HAP-1 (cell line): ENCODE results near the gene ADAM8.

Experiments used
- DNase-seq, 2 experiments: peaks; one replicate each; pipeline ENCODE4 v3.0.0-alpha.2; 2016 to 2020; ENCODE audit warnings: low spot score in 2 of 2
- H3K27me3 ChIP-seq: fragments of 250-450 bp; sonication (Bioruptor Pico); 2 replicates; pipeline ENCODE4 v1.5.1; 2020; ENCODE audit warnings: low read depth, mild to moderate bottlenecking, moderate library complexity
- H3K36me3 ChIP-seq: fragments of 250-450 bp; sonication (Bioruptor Pico); replicated peaks from 2 replicates; pipeline ENCODE4 v1.5.1; 2020; ENCODE audit warnings: mild to moderate bottlenecking
- H3K4me1 ChIP-seq: fragments of 250-450 bp; sonication (Bioruptor Pico); 2 replicates; pipeline ENCODE4 v1.5.1; 2020; ENCODE audit warnings: mild to moderate bottlenecking
- H3K4me3 ChIP-seq: fragments of 250-450 bp; sonication (Bioruptor Pico); 2 replicates; pipeline ENCODE4 v1.5.1; 2020; ENCODE audit warnings: mild to moderate bottlenecking, moderate library complexity
- H3K9me3 ChIP-seq: fragments of 250-450 bp; sonication (Bioruptor Pico); 2 replicates; pipeline ENCODE4 v1.5.1; 2020; ENCODE audit warnings: mild to moderate bottlenecking, moderate library complexity
- in situ Hi-C: fragments of 300-500 bp; cut with MboI; formaldehyde crosslinking; loops from 3 replicates; pipeline ENCODE4 v1.14.3; 2020; ENCODE audit warnings: low sequenced_read_pairs, inconsistent platforms, mixed read lengths

ADAM8 gene

GRCh38 chr10:133312769-133313145 is 36.1 kb upstream of the ADAM8 start:
- no peak overlapping the region for H3K4me3 ChIP-seq
- H3K36me3 ChIP-seq: no peaks in the 10 kb centered on the region; the same call in 1 of the 2 replicates
- in situ Hi-C loops: no loop called here
- no peaks in the 10 kb centered on the region for H3K27me3 ChIP-seq
- no peaks in the 10 kb centered on the region for H3K4me1 ChIP-seq
- no peaks in the 10 kb centered on the region for H3K9me3 ChIP-seq
- no peak for DNase-seq

GRCh38 chr10:133312016-133312768 is 35.5 kb upstream of the ADAM8 start:
- H3K36me3 ChIP-seq: no peaks in the 10 kb centered on the region; the same call in 1 of the 2 replicates
- H3K4me1 ChIP-seq: no peaks in the 10 kb centered on the region
- no peak for DNase-seq
- in situ Hi-C loops: no loop called here
- H3K9me3 ChIP-seq: no peaks in the 10 kb centered on the region
- no peak overlapping the region for H3K4me3 ChIP-seq
- no peaks in the 10 kb centered on the region for H3K27me3 ChIP-seq

GRCh38 chr10:133311570-133311969 is 34.9 kb upstream of the ADAM8 start:
- H3K4me3 ChIP-seq: no peak overlapping the region
- no peaks in the 10 kb centered on the region for H3K27me3 ChIP-seq
- in situ Hi-C loops: no loop called here
- DNase-seq: no peak
- H3K4me1 ChIP-seq: no peaks in the 10 kb centered on the region
- no peaks in the 10 kb centered on the region for H3K9me3 ChIP-seq
- H3K36me3 ChIP-seq: no peaks in the 10 kb centered on the region; the same call in 1 of the 2 replicates

- H3K4me1 ChIP-seq: no peaks in the 10 kb centered on the region
- DNase-seq: no peak
- in situ Hi-C loops: no loop called here
- no peak overlapping the region for H3K4me3 ChIP-seq
- no peaks in the 10 kb centered on the region for H3K27me3 ChIP-seq
- no peaks in the 10 kb centered on the region for H3K9me3 ChIP-seq
- H3K36me3 ChIP-seq: no peaks in the 10 kb centered on the region; the same call in 1 of the 2 replicates
These were observed 34.1 kb upstream of the ADAM8 start for GRCh38 chr10:133310789-133311188.

GRCh38 chr10:133310399-133310755 is 33.7 kb upstream of the ADAM8 start:
- H3K4me3 ChIP-seq: no peak overlapping the region
- no peaks in the 10 kb centered on the region for H3K27me3 ChIP-seq
- no peaks in the 10 kb centered on the region; the same call in 1 of the 2 replicates for H3K36me3 ChIP-seq
- in situ Hi-C loops: no loop called here
- H3K9me3 ChIP-seq: no peaks in the 10 kb centered on the region
- DNase-seq: no peak
- no peaks in the 10 kb centered on the region for H3K4me1 ChIP-seq

GRCh38 chr10:133309720-133310398 is 33.2 kb upstream of the ADAM8 start:
- DNase-seq: no peak
- in situ Hi-C loops: no loop called here
- H3K36me3 ChIP-seq: no peaks in the 10 kb centered on the region; the same call in 1 of the 2 replicates

GRCh38 chr10:133309100-133309719 is 32.5 kb upstream of the ADAM8 start:
- no peaks in the 10 kb centered on the region for H3K27me3 ChIP-seq
- H3K36me3 ChIP-seq: no peaks in the 10 kb centered on the region; the same call in 1 of the 2 replicates
- peak; percentile 69 to 94 for DNase-seq
- no peaks in the 10 kb centered on the region for H3K4me1 ChIP-seq
- H3K9me3 ChIP-seq: no peaks in the 10 kb centered on the region
- peak overlapping the region; percentile 71 for H3K4me3 ChIP-seq
- in situ Hi-C loops: no loop called here

More at GRCh38 chr10:133309720-133310398, 33.2 kb upstream of the ADAM8 start:
- Histone ChIP-seq H3K4me1 (no peaks in the 10 kb centered on the region), H3K4me3 (no peak overlapping the region; the same call in 1 of the 2 replicates), H3K9me3 (no peaks in the 10 kb centered on the region), H3K27me3 (no peaks in the 10 kb centered on the region)

GRCh38 chr10:133308421-133309099 is 31.9 kb upstream of the ADAM8 start, which contains the start of the genes TUBGCP2 and ZNF511:
TUBGCP2 (minus strand) TSS chr10:133308872; CDS start chr10:133302941, 5,931 bp downstream.
ZNF511 (plus strand) TSS chr10:133308914; CDS start chr10:133308944, 30 bp downstream.
- no peaks in the 10 kb centered on the region; the same call in 1 of the 2 replicates for H3K36me3 ChIP-seq
- no peaks in the 10 kb centered on the region for H3K27me3 ChIP-seq
- in situ Hi-C loops: no loop called here
- H3K4me1 ChIP-seq: no peaks in the 10 kb centered on the region
- H3K4me3 ChIP-seq: peak within 1 kb of the TSS; percentile 71
- H3K9me3 ChIP-seq: no peaks in the 10 kb centered on the region
- peak; percentile 65 to 86 for DNase-seq

GRCh38 chr10:133307776-133308420 is 31.2 kb upstream of the ADAM8 start:
- DNase-seq: peak; percentile 64 to 90
- peak overlapping the region; percentile 71 for H3K4me3 ChIP-seq
- H3K9me3 ChIP-seq: no peaks in the 10 kb centered on the region
- in situ Hi-C loops: no loop called here
- no peaks in the 10 kb centered on the region for H3K27me3 ChIP-seq
- no peaks in the 10 kb centered on the region; the same call in 1 of the 2 replicates for H3K36me3 ChIP-seq
- H3K4me1 ChIP-seq: no peaks in the 10 kb centered on the region

GRCh38 chr10:133306941-133307379 is 30.3 kb upstream of the ADAM8 start:
- H3K27me3 ChIP-seq: no peaks in the 10 kb centered on the region
- H3K4me1 ChIP-seq: no peaks in the 10 kb centered on the region
- H3K4me3 ChIP-seq: no peak overlapping the region
- in situ Hi-C loops: no loop called here
- H3K36me3 ChIP-seq: peaks cover 3% of the 10 kb centered on the region
- DNase-seq: no peak
- no peaks in the 10 kb centered on the region for H3K9me3 ChIP-seq

GRCh38 chr10:133306097-133306476 is 29.4 kb upstream of the ADAM8 start:
- Histone ChIP-seq H3K4me1 (no peaks in the 10 kb centered on the region), H3K9me3 (no peaks in the 10 kb centered on the region), H3K36me3 (peaks cover 3% of the 10 kb centered on the region), H3K27me3 (no peaks in the 10 kb centered on the region), H3K4me3 (no peak overlapping the region)
- in situ Hi-C loops: no loop called here
- DNase-seq: no peak

GRCh38 chr10:133303206-133303605 is 26.5 kb upstream of the ADAM8 start:
- Histone ChIP-seq H3K9me3 (no peaks in the 10 kb centered on the region), H3K4me1 (no peaks in the 10 kb centered on the region), H3K27me3 (no peaks in the 10 kb centered on the region), H3K36me3 (peaks cover 20% of the 10 kb centered on the region), H3K4me3 (no peak overlapping the region)
- in situ Hi-C loops: no loop called here
- DNase-seq: no peak

GRCh38 chr10:133302230-133302629 is 25.6 kb upstream of the ADAM8 start:
- no peak for DNase-seq
- H3K4me3 ChIP-seq: no peak overlapping the region
- peaks cover 29% of the 10 kb centered on the region for H3K36me3 ChIP-seq
- H3K9me3 ChIP-seq: no peaks in the 10 kb centered on the region
- no peaks in the 10 kb centered on the region for H3K27me3 ChIP-seq
- in situ Hi-C loops: no loop called here
- H3K4me1 ChIP-seq: no peaks in the 10 kb centered on the region
